HPDE6-E6E7 (cell line): ENCODE measurements around the gene FHIP2A.
"Not testable (repeated sequence)": the region's sequence is repeated elsewhere in the genome, so short reads cannot be mapped to it uniquely, and the experiment has no call there.

Experiments
- DNase-seq: peaks from one replicate; pipeline ENCODE4 v3.0.0; 2011; ENCODE audit warnings: missing footprints; ENCODE audit errors: extremely low spot score

FHIP2A gene

GRCh38 chr10:114815791-114816190 is 5.8 kb upstream of the FHIP2A start:
- no peak for DNase-seq

- no peak for DNase-seq
These were observed 5.3 kb upstream of the FHIP2A start for GRCh38 chr10:114816308-114816707.

- DNase-seq = no peak
These were observed 2.3 kb upstream of the FHIP2A start for GRCh38 chr10:114819322-114819721.

- peak; percentile 10 for DNase-seq
These were observed 399 bp downstream of the FHIP2A start for GRCh38 chr10:114821915-114822443.

- peak; percentile 3 for DNase-seq
These were observed 980 bp downstream of the FHIP2A start for GRCh38 chr10:114822444-114823076.

GRCh38 chr10:114823077-114823463 is 1.5 kb downstream of the FHIP2A start:
- DNase-seq = peak; percentile 32

- no peak for DNase-seq
These were observed 2.8 kb downstream of the FHIP2A start for GRCh38 chr10:114824391-114824790.

GRCh38 chr10:114825513-114826253 is 4.1 kb downstream of the FHIP2A start:
- DNase-seq = no peak

GRCh38 chr10:114829160-114829909 is 7.8 kb downstream of the FHIP2A start:
- DNase-seq = no peak

GRCh38 chr10:114831186-114831867 is 9.7 kb downstream of the FHIP2A start:
- no peak for DNase-seq

- no peak for DNase-seq
These were observed 16.1 kb downstream of the FHIP2A start for GRCh38 chr10:114837690-114838089.

GRCh38 chr10:114839901-114840300 is 18.3 kb downstream of the FHIP2A start:
- DNase-seq = no peak

- DNase-seq = no peak
These were observed 24.6 kb downstream of the FHIP2A start for GRCh38 chr10:114845978-114846693.

- DNase-seq = not testable (repeated sequence)
These were observed 25.9 kb downstream of the FHIP2A start for GRCh38 chr10:114847517-114847916.

GRCh38 chr10:114849674-114850073 is 28.1 kb downstream of the FHIP2A start:
- DNase-seq = no peak

GRCh38 chr10:114850126-114850525 is 28.5 kb downstream of the FHIP2A start:
- no peak for DNase-seq

- no peak for DNase-seq
These were observed 29.8 kb downstream of the FHIP2A start for GRCh38 chr10:114851336-114851735.

- no peak for DNase-seq
These were observed 30.6 kb downstream of the FHIP2A start for GRCh38 chr10:114852197-114852596.

GRCh38 chr10:114854906-114855305 is 33.3 kb downstream of the FHIP2A start:
- no peak for DNase-seq

- DNase-seq = no peak
These were observed 34.4 kb downstream of the FHIP2A start for GRCh38 chr10:114855776-114856543.
